CD4-positive, CD25-positive, alpha-beta regulatory T cell (primary cell): ENCODE results near the gene CCSER2. TPM values are rescaled to one million over a fixed set of nuclear protein-coding genes. Genes with fewer than 3 reads are reported as not detected.

Experiments used
- ATAC-seq, 2 donors: fragments of 150-1000 bp; cut with Tn5 transposase; one replicate each; pipeline ENCODE4 v1.10.0; 2021; ENCODE audit warnings: low read depth in 2 of 2, moderate number of reproducible peaks in 2 of 2, moderate library complexity in 1 of 2
- DNase-seq, 3 donors: peaks; one replicate each; pipeline versions ENCODE4 v3.0.0 to v3.0.0-alpha.2; 2012 to 2022; ENCODE audit warnings: mixed read lengths in 1 of 3
- H3K27ac ChIP-seq: one replicate; pipeline ENCODE4 v1.7.0; 2013; ENCODE audit warnings: mild to moderate bottlenecking, low read length; ENCODE audit not compliant: insufficient read depth, poor library complexity, severe bottlenecking
- H3K27me3 ChIP-seq: one replicate; pipeline ENCODE4 v1.7.0; 2013; ENCODE audit warnings: low read length; ENCODE audit not compliant: control insufficient read depth, insufficient read depth
- H3K36me3 ChIP-seq: one replicate; pipeline ENCODE4 v1.7.0; 2013; ENCODE audit warnings: mild to moderate bottlenecking, low read length, moderate library complexity; ENCODE audit not compliant: control insufficient read depth, insufficient read depth
- H3K4me1 ChIP-seq: 2 replicates; pipeline ENCODE4 v1.7.0; 2013; ENCODE audit warnings: mild to moderate bottlenecking, low read length; ENCODE audit not compliant: insufficient read depth, control insufficient read depth, poor library complexity, severe bottlenecking
- H3K4me3 ChIP-seq: one replicate; pipeline ENCODE4 v1.7.0; 2013; ENCODE audit warnings: low read depth, mild to moderate bottlenecking, low read length, moderate library complexity
- H3K9me3 ChIP-seq, 2 experiments: 1 replicate in 1 of 2; 2 replicates in 1 of 2; pipeline ENCODE4 v1.7.0; 2013; ENCODE audit warnings: low read length in 2 of 2, mild to moderate bottlenecking in 1 of 2, moderate library complexity in 1 of 2; ENCODE audit not compliant: control insufficient read depth in 2 of 2
- H3K27ac Mint-ChIP-seq, 3 donors: one replicate each; pipeline ENCODE4 v1.8.0; 2020 to 2022; ENCODE audit warnings: mild to moderate bottlenecking in 3 of 3, mixed read lengths in 3 of 3, moderate library complexity in 2 of 3
- H3K27me3 Mint-ChIP-seq: one replicate; pipeline ENCODE4 v1.8.0; 2022; ENCODE audit warnings: mild to moderate bottlenecking, mixed read lengths
- H3K36me3 Mint-ChIP-seq: one replicate; pipeline ENCODE4 v1.8.0; 2020; ENCODE audit warnings: mixed read lengths
- H3K4me1 Mint-ChIP-seq, 4 donors: one replicate each; pipeline ENCODE4 v1.8.0; 2020 to 2022; ENCODE audit warnings: mixed read lengths in 4 of 4, mild to moderate bottlenecking in 1 of 4
- H3K4me3 Mint-ChIP-seq, 4 donors: one replicate each; pipeline ENCODE4 v1.8.0; 2020 to 2022; ENCODE audit warnings: mild to moderate bottlenecking in 4 of 4, mixed read lengths in 4 of 4, moderate library complexity in 3 of 4
- H3K9me3 Mint-ChIP-seq, 7 donors: one replicate each; pipeline ENCODE4 v1.8.0; 2020 to 2022; ENCODE audit warnings: mixed read lengths in 7 of 7, mild to moderate bottlenecking in 3 of 7, moderate library complexity in 2 of 7
- polyA plus RNA-seq, 4 donors: library from polyadenylated mRNA; unstranded; fragments of 300-500 nt; fragmentation: Illumina TruSeq; gene quantifications; one replicate each; pipeline ENCODE4 v1.2.3, GENCODE V29; 2021
- total RNA-seq: library from RNA; stranded (reverse); gene quantifications from one replicate; pipeline ENCODE4 v1.2.3, GENCODE V29; 2022

CCSER2 gene
- total and polyA plus RNA-seq, 5 donors from 2014 or later, result 45.7 to 110 (median 73.8) TPM

- no peaks in the 10 kb centered on the region for H3K4me1 ChIP-seq
- H3K36me3 ChIP-seq, result peaks cover 8% of the 10 kb centered on the region
- H3K9me3 Mint-ChIP-seq, result no peaks in the 10 kb centered on the region
- no peaks in the 10 kb centered on the region for H3K27me3 ChIP-seq
- no peak overlapping the region for H3K27ac ChIP-seq
- DNase-seq (no peak), ATAC-seq (peak in 1 of 2 donors; percentile 25)
- H3K4me3 ChIP-seq, result no peak overlapping the region
- peaks cover 4% of the 10 kb centered on the region for H3K36me3 Mint-ChIP-seq
- H3K4me1 Mint-ChIP-seq, result peaks cover 12 to 47% (median 18%) of the 10 kb centered on the region in 4 donors
- H3K27ac Mint-ChIP-seq, result peak overlapping the region in 1 of 3 donors; percentile 34
- no peak overlapping the region for H3K4me3 Mint-ChIP-seq
- H3K27me3 Mint-ChIP-seq, result no peaks in the 10 kb centered on the region
- H3K9me3 ChIP-seq, result no peaks in the 10 kb centered on the region
Observed at GRCh38 chr10:84499846-84500245, 171.5 kb downstream of the CCSER2 start.

GRCh38 chr10:84510121-84510520 lies 181.7 kb downstream of the CCSER2 start:
- ATAC-seq (no peak), DNase-seq (no peak)
- no peaks in the 10 kb centered on the region for H3K4me1 ChIP-seq
- no peak overlapping the region for H3K4me3 Mint-ChIP-seq
- H3K9me3 Mint-ChIP-seq, result no peaks in the 10 kb centered on the region
- H3K4me3 ChIP-seq, result no peak overlapping the region
- no peak overlapping the region for H3K27ac ChIP-seq
- H3K27me3 ChIP-seq, result no peaks in the 10 kb centered on the region
- peaks cover 19% of the 10 kb centered on the region for H3K36me3 ChIP-seq
- H3K36me3 Mint-ChIP-seq, result peaks cover 14% of the 10 kb centered on the region
- peaks cover 0 to 10% (median 4%) of the 10 kb centered on the region in 4 donors for H3K4me1 Mint-ChIP-seq
- H3K9me3 ChIP-seq, result no peaks in the 10 kb centered on the region
- no peaks in the 10 kb centered on the region for H3K27me3 Mint-ChIP-seq
- H3K27ac Mint-ChIP-seq, result no peak overlapping the region

GRCh38 chr10:84511106-84511505 lies 182.7 kb downstream of the CCSER2 start:
- H3K27ac Mint-ChIP-seq, result no peak overlapping the region
- ATAC-seq (no peak), DNase-seq (no peak)
- H3K36me3 ChIP-seq, result peaks cover 27% of the 10 kb centered on the region
- H3K4me3 ChIP-seq, result no peak overlapping the region
- no peaks in the 10 kb centered on the region for H3K9me3 ChIP-seq
- H3K36me3 Mint-ChIP-seq, result peaks cover 17% of the 10 kb centered on the region
- H3K27me3 Mint-ChIP-seq, result no peaks in the 10 kb centered on the region
- peaks cover 0 to 10% (median 4%) of the 10 kb centered on the region in 4 donors for H3K4me1 Mint-ChIP-seq
- no peaks in the 10 kb centered on the region for H3K9me3 Mint-ChIP-seq
- no peaks in the 10 kb centered on the region for H3K27me3 ChIP-seq
- no peak overlapping the region for H3K4me3 Mint-ChIP-seq
- no peak overlapping the region for H3K27ac ChIP-seq
- no peaks in the 10 kb centered on the region for H3K4me1 ChIP-seq

- Histone ChIP-seq H3K9me3 (no peaks in the 10 kb centered on the region), H3K27me3 (no peaks in the 10 kb centered on the region), H3K27ac (no peak overlapping the region), H3K4me3 (no peak overlapping the region), H3K36me3 (peaks cover 31% of the 10 kb centered on the region), H3K4me1 (no peaks in the 10 kb centered on the region)
- no peak overlapping the region for H3K27ac Mint-ChIP-seq
- no peaks in the 10 kb centered on the region for H3K27me3 Mint-ChIP-seq
- H3K4me3 Mint-ChIP-seq, result no peak overlapping the region
- peaks cover 0 to 10% (median 4%) of the 10 kb centered on the region in 4 donors for H3K4me1 Mint-ChIP-seq
- H3K9me3 Mint-ChIP-seq, result no peaks in the 10 kb centered on the region
- DNase-seq (no peak), ATAC-seq (no peak)
- H3K36me3 Mint-ChIP-seq, result peaks cover 18% of the 10 kb centered on the region
Observed at GRCh38 chr10:84511709-84512285, 183.4 kb downstream of the CCSER2 start.

- H3K36me3 ChIP-seq, result peaks cover 31% of the 10 kb centered on the region
- no peak for ATAC-seq
Observed at GRCh38 chr10:84517554-84517953, 189.2 kb downstream of the CCSER2 start.

GRCh38 chr10:84519235-84519634 lies 190.8 kb downstream of the CCSER2 start:
- Mint-ChIP-seq H3K27me3 (no peaks in the 10 kb centered on the region), H3K4me1 (peaks cover 0 to 4% (median 0%) of the 10 kb centered on the region in 4 donors), H3K4me3 (no peak overlapping the region), H3K9me3 (no peaks in the 10 kb centered on the region), H3K36me3 (peaks cover 9% of the 10 kb centered on the region), H3K27ac (no peak overlapping the region)
- Histone ChIP-seq H3K27ac (no peak overlapping the region), H3K4me3 (no peak overlapping the region), H3K36me3 (peaks cover 20% of the 10 kb centered on the region), H3K4me1 (no peaks in the 10 kb centered on the region), H3K27me3 (no peaks in the 10 kb centered on the region), H3K9me3 (no peaks in the 10 kb centered on the region)
- DNase-seq, result no peak
- no peak for ATAC-seq

More at GRCh38 chr10:84517554-84517953, 189.2 kb downstream of the CCSER2 start:
- H3K27ac Mint-ChIP-seq, result no peak overlapping the region
- H3K9me3 Mint-ChIP-seq, result no peaks in the 10 kb centered on the region
- H3K27me3 Mint-ChIP-seq, result no peaks in the 10 kb centered on the region
- Histone ChIP-seq H3K27ac (no peak overlapping the region), H3K9me3 (no peaks in the 10 kb centered on the region), H3K4me1 (no peaks in the 10 kb centered on the region), H3K4me3 (no peak overlapping the region), H3K27me3 (no peaks in the 10 kb centered on the region)
- no peak overlapping the region for H3K4me3 Mint-ChIP-seq
- no peak for DNase-seq
- peaks cover 18% of the 10 kb centered on the region for H3K36me3 Mint-ChIP-seq
- peaks cover 0 to 4% (median 0%) of the 10 kb centered on the region in 4 donors for H3K4me1 Mint-ChIP-seq

- H3K4me3 Mint-ChIP-seq, result no peak overlapping the region
Observed at GRCh38 chr10:84521013-84521412, 192.6 kb downstream of the CCSER2 start.

GRCh38 chr10:84521468-84521867 lies 193.1 kb downstream of the CCSER2 start:
- H3K27ac Mint-ChIP-seq, result no peak overlapping the region
- no peak for ATAC-seq

More at GRCh38 chr10:84521013-84521412, 192.6 kb downstream of the CCSER2 start:
- Histone ChIP-seq H3K27ac (no peak overlapping the region), H3K36me3 (peaks cover 4% of the 10 kb centered on the region), H3K4me3 (no peak overlapping the region), H3K4me1 (no peaks in the 10 kb centered on the region), H3K27me3 (no peaks in the 10 kb centered on the region), H3K9me3 (no peaks in the 10 kb centered on the region)
- H3K9me3 Mint-ChIP-seq, result peaks cover 0 to 8% (median 0%) of the 10 kb centered on the region in 7 donors
- H3K36me3 Mint-ChIP-seq, result peaks cover 5% of the 10 kb centered on the region
- DNase-seq, result no peak
- H3K27me3 Mint-ChIP-seq, result no peaks in the 10 kb centered on the region
- peaks cover 0 to 4% (median 0%) of the 10 kb centered on the region in 4 donors for H3K4me1 Mint-ChIP-seq
- no peak for ATAC-seq
- peak overlapping the region in 2 of 3 donors; percentile 25 to 32 for H3K27ac Mint-ChIP-seq

More at GRCh38 chr10:84521468-84521867, 193.1 kb downstream of the CCSER2 start:
- Mint-ChIP-seq H3K4me3 (no peak overlapping the region), H3K9me3 (peaks cover 0 to 10% (median 0%) of the 10 kb centered on the region in 7 donors), H3K27me3 (no peaks in the 10 kb centered on the region), H3K4me1 (peaks cover 0 to 4% (median 0%) of the 10 kb centered on the region in 4 donors), H3K36me3 (peaks cover 3% of the 10 kb centered on the region)
- Histone ChIP-seq H3K27ac (no peak overlapping the region), H3K27me3 (no peaks in the 10 kb centered on the region), H3K4me1 (no peaks in the 10 kb centered on the region), H3K36me3 (no peaks in the 10 kb centered on the region), H3K9me3 (no peaks in the 10 kb centered on the region), H3K4me3 (no peak overlapping the region)
- DNase-seq, result no peak
